ENCODE measurements around the gene ACVR1B. TPM values are rescaled to one million over a fixed set of nuclear protein-coding genes. Genes with fewer than 3 reads are reported as not detected.

The ACVR1B gene
- total RNA-seq, 1 donor: 17.1 TPM

GRCh38 chr12:52005218-52005902, 53.9 kb downstream of the ACVR1B start:
- no peak overlapping the region for H3K4me3 ChIP-seq (ENCODE audit: low read depth, low read length)
- no peak for DNase-seq (ENCODE audit: low read depth)
- TF ChIP-seq CTCF (IDR thresholded peaks at IDR 0.05; ENCODE audit: insufficient read depth, low read length): no peak

DNA sequence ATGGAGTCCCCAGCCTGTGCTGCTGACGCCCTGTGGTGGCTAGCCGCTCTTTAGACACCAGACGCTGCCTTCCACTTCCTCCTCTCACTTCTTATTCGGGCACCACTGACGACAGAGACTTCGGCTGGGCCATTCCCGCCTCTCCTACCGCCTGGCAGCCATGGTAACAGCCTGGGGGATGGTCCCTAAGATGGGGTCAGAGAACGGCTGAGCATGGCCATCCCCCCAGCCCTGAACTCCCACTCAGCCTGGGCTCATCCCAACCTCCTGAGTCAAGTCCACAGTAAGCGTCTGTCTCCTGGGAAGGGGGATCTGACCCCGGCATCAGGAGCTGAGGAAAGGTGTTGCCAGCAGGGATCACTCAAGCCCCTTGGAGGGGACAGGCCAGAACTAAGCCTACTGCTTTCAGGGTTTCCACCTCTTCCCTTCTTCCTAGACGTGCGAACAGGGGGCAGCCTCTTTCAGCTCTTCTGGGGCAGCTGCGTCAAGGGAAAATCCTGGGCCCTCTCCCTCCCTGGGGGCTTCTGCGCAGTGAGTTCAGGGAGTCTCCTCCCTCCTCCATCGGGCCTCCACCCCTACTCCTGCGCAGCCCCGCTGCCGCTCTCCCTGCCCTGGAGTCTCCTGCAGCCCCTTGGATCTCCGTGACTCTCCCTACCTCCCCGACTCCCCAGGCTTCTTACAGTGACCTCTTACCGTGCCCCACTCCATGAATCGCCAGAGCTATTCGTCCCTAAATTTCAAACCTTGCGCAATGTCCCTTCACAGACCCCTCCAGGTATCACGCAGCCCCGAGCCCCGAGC, 54.6 kb downstream of the ACVR1B start:
- no peak for TF ChIP-seq CTCF (IDR thresholded peaks at IDR 0.05; ENCODE audit: insufficient read depth, low read length)
- DNase-seq (ENCODE audit: low read depth): no peak
- H3K4me3 ChIP-seq (ENCODE audit: low read depth, low read length): peak overlapping the region; percentile 33

- DNase-seq (ENCODE audit: low read depth): peak; percentile 65
- TF ChIP-seq CTCF (IDR thresholded peaks at IDR 0.05; ENCODE audit: insufficient read depth, low read length): no peak
- peak within 1 kb of the TSS; percentile 88 for H3K4me3 ChIP-seq (ENCODE audit: low read depth, low read length)
These were observed 55.2 kb downstream of the ACVR1B start, which contains the start of gene TAMALIN for GRCh38 chr12:52006726-52007157. Gene TAMALIN (plus strand): TSS chr12:52006946. CDS start chr12:52007020, 74 bp downstream.

DNA sequence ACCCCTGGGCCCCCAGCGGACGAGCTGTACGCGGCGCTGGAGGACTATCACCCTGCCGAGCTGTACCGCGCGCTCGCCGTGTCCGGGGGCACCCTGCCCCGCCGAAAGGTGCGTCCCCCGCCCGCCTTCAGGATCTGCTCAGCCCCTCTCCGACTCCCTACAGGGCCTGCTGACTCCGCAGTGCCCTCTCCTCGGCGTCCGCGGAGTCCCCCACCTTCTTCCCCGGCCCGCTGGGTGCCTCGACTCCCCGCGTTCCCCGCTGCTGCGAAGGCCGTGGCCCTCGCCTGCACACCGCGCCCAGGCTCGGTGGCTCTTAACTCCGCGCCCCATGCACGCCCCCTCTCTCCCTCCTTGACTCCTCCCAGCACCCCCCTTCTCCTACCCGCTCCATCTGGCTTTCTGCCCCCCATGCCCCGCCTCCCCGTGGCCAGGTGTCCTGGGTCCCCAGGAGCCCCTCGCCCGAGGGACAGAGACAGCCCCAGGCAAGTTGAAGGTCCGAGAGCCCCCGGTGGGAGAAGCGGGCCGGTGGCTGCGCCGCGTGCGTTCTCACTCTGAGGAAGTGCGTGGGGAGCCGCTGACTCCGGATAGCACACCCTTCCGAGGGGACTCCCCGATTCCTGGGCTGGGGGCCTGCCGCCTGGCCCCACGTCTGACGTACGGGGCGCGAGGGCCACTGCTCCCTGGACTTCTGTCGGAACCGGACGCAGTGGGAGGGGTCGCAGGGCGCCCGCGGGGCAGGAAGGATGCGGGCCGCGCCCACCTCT, 55.8 kb downstream of the ACVR1B start:
- H3K4me3 ChIP-seq (ENCODE audit: low read depth, low read length): peak overlapping the region; percentile 88
- TF ChIP-seq CTCF (IDR thresholded peaks at IDR 0.05; ENCODE audit: insufficient read depth, low read length): no peak
- DNase-seq (ENCODE audit: low read depth): no peak

DNA sequence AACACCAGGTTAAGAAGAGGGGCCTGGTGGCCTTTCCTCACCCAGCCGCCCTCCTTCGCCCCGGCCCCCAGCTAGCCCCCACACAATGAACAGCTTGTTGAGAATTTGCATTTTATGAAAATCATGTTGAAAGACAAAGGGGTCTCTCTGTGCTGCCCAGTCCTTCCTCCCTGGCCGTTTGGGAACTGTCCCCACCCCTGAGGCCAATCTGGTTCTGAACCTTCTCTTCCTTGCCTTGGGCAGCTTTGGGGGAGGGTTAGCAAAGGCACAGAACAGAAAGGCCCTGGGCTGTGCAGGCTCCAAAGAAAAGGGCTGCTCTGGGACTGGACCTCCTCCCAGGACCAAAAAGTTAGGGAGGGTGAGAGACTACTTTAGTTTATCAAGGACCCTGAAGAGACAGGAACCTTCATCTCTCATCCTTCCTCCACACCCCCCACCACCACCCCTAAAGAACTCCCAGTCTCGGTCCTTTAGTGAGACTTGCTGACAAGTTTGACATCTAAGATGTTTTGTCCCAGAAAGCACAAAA, 56.5 kb downstream of the ACVR1B start:
- no peak for TF ChIP-seq CTCF (IDR thresholded peaks at IDR 0.05; ENCODE audit: insufficient read depth, low read length)
- peak overlapping the region; percentile 88 for H3K4me3 ChIP-seq (ENCODE audit: low read depth, low read length)
- DNase-seq (ENCODE audit: low read depth): no peak

DNA sequence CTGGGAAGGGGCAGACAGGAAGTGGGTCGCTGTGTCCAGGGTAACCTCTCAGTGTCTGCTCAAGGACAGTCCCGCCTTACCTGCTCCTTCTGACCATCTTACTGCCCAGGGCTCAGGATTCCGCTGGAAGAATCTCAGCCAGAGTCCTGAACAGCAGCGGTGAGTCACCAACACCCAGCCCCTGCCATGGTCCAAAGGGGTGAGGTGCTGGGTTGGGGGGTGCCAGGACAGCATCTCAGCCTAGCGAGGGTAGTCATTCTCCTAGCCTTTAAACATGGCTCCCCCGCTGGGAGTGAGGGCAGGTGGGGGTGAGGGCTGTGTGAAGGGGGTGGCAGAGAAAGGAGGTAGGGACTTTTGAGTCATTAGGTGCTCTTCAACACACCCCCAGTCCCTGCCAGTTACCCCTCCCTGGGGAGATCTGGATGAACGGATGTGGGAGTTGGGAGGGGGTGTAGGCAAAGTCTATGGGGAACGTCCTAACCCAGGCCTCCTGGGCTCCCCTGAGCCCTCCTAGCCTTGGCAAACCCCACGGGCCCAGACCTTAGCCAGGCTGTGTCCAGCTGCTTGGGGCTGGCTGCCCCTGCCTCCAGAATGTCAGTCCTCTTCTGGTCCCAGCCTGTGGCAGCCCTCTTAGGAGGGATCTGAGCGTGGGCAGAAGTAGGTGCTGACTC, 57.7 kb downstream of the ACVR1B start:
- H3K4me3 ChIP-seq (ENCODE audit: low read depth, low read length): peak overlapping the region; percentile 88
- DNase-seq (ENCODE audit: low read depth): no peak
- TF ChIP-seq CTCF (IDR thresholded peaks at IDR 0.05; ENCODE audit: insufficient read depth, low read length): no peak

Measured in fibroblast of the aortic adventitia (primary cell).